Mesenchymal stem cell (in vitro differentiated cells and primary cell): ENCODE results near the gene AHCYL2.

Source experiments
- DNase-seq: peaks from one replicate; pipeline ENCODE4 v3.0.0-alpha.2; 2013
- H2AFZ ChIP-seq: one replicate; pipeline ENCODE4 v1.6.1; 2013; ENCODE audit warnings: low read depth, mild to moderate bottlenecking, control low read depth, inconsistent platforms, low read length, moderate library complexity
- H2AK5ac ChIP-seq: 2 replicates; pipeline ENCODE4 v1.6.1; 2013; ENCODE audit warnings: low read length, moderate library complexity, mild to moderate bottlenecking, inconsistent platforms; ENCODE audit not compliant: severe bottlenecking
- H2BK120ac ChIP-seq: one replicate; pipeline ENCODE4 v1.6.1; 2013; ENCODE audit warnings: low read depth, mild to moderate bottlenecking, inconsistent platforms, low read length, moderate library complexity
- H2BK12ac ChIP-seq, 2 experiments: one replicate each; pipeline ENCODE4 v1.6.1; 2013; ENCODE audit warnings: inconsistent platforms in 2 of 2, low read length in 2 of 2, mild to moderate bottlenecking in 2 of 2, moderate library complexity in 2 of 2, control low read depth in 1 of 2
- H2BK15ac ChIP-seq: one replicate; pipeline ENCODE4 v1.6.1; 2013; ENCODE audit warnings: mild to moderate bottlenecking, low read depth, inconsistent platforms; ENCODE audit not compliant: poor library complexity, severe bottlenecking
- H2BK5ac ChIP-seq: 2 replicates; pipeline ENCODE4 v1.6.1; 2013; ENCODE audit warnings: low read depth, mild to moderate bottlenecking, low read length, control low read depth, inconsistent platforms; ENCODE audit not compliant: poor library complexity, severe bottlenecking
- H3K14ac ChIP-seq, 2 experiments: one replicate each; pipeline ENCODE4 v1.6.1; 2013; ENCODE audit warnings: inconsistent platforms in 2 of 2, low read length in 2 of 2, control low read depth in 1 of 2, mild to moderate bottlenecking in 1 of 2, moderate library complexity in 1 of 2
- H3K18ac ChIP-seq, 2 experiments: one replicate each; pipeline ENCODE4 v1.6.1; 2013; ENCODE audit warnings: inconsistent platforms in 2 of 2, low read length in 2 of 2, control low read depth in 1 of 2, low read depth in 1 of 2, mild to moderate bottlenecking in 1 of 2
- H3K23ac ChIP-seq, 2 experiments: one replicate each; pipeline ENCODE4 v1.6.1; 2013; ENCODE audit warnings: inconsistent platforms in 2 of 2, low read length in 2 of 2, mild to moderate bottlenecking in 2 of 2, moderate library complexity in 2 of 2, control low read depth in 1 of 2
- H3K27ac ChIP-seq: 2 replicates; pipeline ENCODE4 v1.5.1; 2013; ENCODE audit warnings: mild to moderate bottlenecking, moderate library complexity, low read length, control low read depth, inconsistent platforms; ENCODE audit not compliant: poor library complexity, severe bottlenecking
- H3K27me3 ChIP-seq, 2 experiments: 2 replicates each; pipeline versions ENCODE4 v1.6.1 to v1.7.0; 2013; ENCODE audit warnings: low read length in 2 of 2, mild to moderate bottlenecking in 2 of 2, moderate library complexity in 2 of 2, control low read depth in 1 of 2, inconsistent platforms in 1 of 2; ENCODE audit not compliant: control insufficient read depth in 1 of 2, insufficient read depth in 1 of 2
- H3K36me3 ChIP-seq, 2 experiments: 2 replicates each; pipeline versions ENCODE4 v1.6.1 to v1.7.0; 2013; ENCODE audit warnings: low read length in 2 of 2, control low read depth in 1 of 2, inconsistent platforms in 1 of 2, low read depth in 1 of 2, mild to moderate bottlenecking in 1 of 2; ENCODE audit not compliant: insufficient read depth in 2 of 2, control insufficient read depth in 1 of 2
- H3K4ac ChIP-seq, 2 experiments: one replicate each; pipeline ENCODE4 v1.6.1; 2013; ENCODE audit warnings: inconsistent platforms in 2 of 2, low read length in 2 of 2, mild to moderate bottlenecking in 2 of 2, moderate library complexity in 2 of 2, control low read depth in 1 of 2, low read depth in 1 of 2
- H3K4me1 ChIP-seq: 2 replicates; pipeline ENCODE4 v1.6.1; 2013; ENCODE audit warnings: low read depth, low read length, control low read depth; ENCODE audit not compliant: control insufficient read depth, insufficient read depth
- H3K4me2 ChIP-seq: 2 replicates; pipeline ENCODE4 v1.6.1; 2013; ENCODE audit warnings: low read length, mild to moderate bottlenecking, inconsistent platforms; ENCODE audit not compliant: poor library complexity, severe bottlenecking
- H3K4me3 ChIP-seq, 2 experiments: 2 replicates each; pipeline versions ENCODE4 v1.5.1 to v1.7.0; 2013; ENCODE audit warnings: low read length in 2 of 2, mild to moderate bottlenecking in 2 of 2, control low read depth in 1 of 2, low read depth in 1 of 2; ENCODE audit not compliant: insufficient read depth in 1 of 2
- H3K79me1 ChIP-seq: replicated peaks from 2 replicates; pipeline ENCODE4 v1.6.1; 2013; ENCODE audit warnings: mild to moderate bottlenecking, control low read depth, low read length, inconsistent platforms; ENCODE audit not compliant: poor library complexity, severe bottlenecking
- H3K9ac ChIP-seq: 2 replicates; pipeline ENCODE4 v1.7.0; 2013; ENCODE audit warnings: mild to moderate bottlenecking, low read length, moderate library complexity
- H3K9me3 ChIP-seq: 2 replicates; pipeline ENCODE4 v1.7.0; 2013; ENCODE audit warnings: mild to moderate bottlenecking, low read length; ENCODE audit not compliant: control insufficient read depth
- H4K8ac ChIP-seq: one replicate; pipeline ENCODE4 v1.6.1; 2013; ENCODE audit warnings: inconsistent platforms, mild to moderate bottlenecking, low read length, moderate library complexity
- H4K91ac ChIP-seq: one replicate; pipeline ENCODE4 v1.6.1; 2013; ENCODE audit warnings: mild to moderate bottlenecking, low read length, inconsistent platforms
- WGBS: methylation state at CpG from one replicate; pipeline ENCODE4 v1.1.7; 2013; ENCODE audit warnings: mixed read lengths; 5-methylcytosine and 5-hydroxymethylcytosine counted together

Gene AHCYL2

GRCh38 chr7:129315960-129316359 lies 91.1 kb downstream of the AHCYL2 start:
- whole genome bisulfite sequencing: 98% methylated on average over 2 of the region's 2 CpGs

GRCh38 chr7:129317450-129317849 lies 92.6 kb downstream of the AHCYL2 start:
- Histone ChIP-seq H3K4me3 (no peak overlapping the region), H3K27ac (no peak overlapping the region), H3K4me2 (no peak overlapping the region), H3K27me3 (no peaks in the 10 kb centered on the region), H3K9ac (no peak overlapping the region), H2BK12ac (no peak overlapping the region), H3K36me3 (no peaks in the 10 kb centered on the region), H4K8ac (no peak overlapping the region), H3K18ac (no peak overlapping the region), H3K14ac (no peak overlapping the region), H3K9me3 (peaks cover under 1% of the 10 kb centered on the region), H3K79me1 (peaks cover 2% of the 10 kb centered on the region), H2AK5ac (no peak overlapping the region), H2BK120ac (no peak overlapping the region), H3K4ac (no peak overlapping the region), H4K91ac (no peak overlapping the region), H2AFZ (no peak overlapping the region), H3K23ac (no peak overlapping the region), H3K4me1 (no peaks in the 10 kb centered on the region), H2BK15ac (no peak overlapping the region), H2BK5ac (no peak overlapping the region)
- 96% methylated on average over 2 of the region's 2 CpGs for WGBS
- no peak for DNase-seq

More at GRCh38 chr7:129315960-129316359, 91.1 kb downstream of the AHCYL2 start:
- no peak overlapping the region for H3K23ac ChIP-seq
- no peak overlapping the region for H4K8ac ChIP-seq
- no peak overlapping the region for H2BK120ac ChIP-seq
- no peaks in the 10 kb centered on the region for H3K4me1 ChIP-seq
- H2BK12ac ChIP-seq: no peak overlapping the region
- H3K36me3 ChIP-seq: no peaks in the 10 kb centered on the region
- no peaks in the 10 kb centered on the region for H3K9me3 ChIP-seq
- no peak overlapping the region for H3K9ac ChIP-seq
- no peak overlapping the region for H2AK5ac ChIP-seq
- no peak overlapping the region for H3K14ac ChIP-seq
- no peak for DNase-seq
- no peak overlapping the region for H3K4me2 ChIP-seq
- H3K4ac ChIP-seq: no peak overlapping the region
- H3K4me3 ChIP-seq: no peak overlapping the region
- no peak overlapping the region for H2BK15ac ChIP-seq
- no peak overlapping the region for H3K27ac ChIP-seq
- H3K18ac ChIP-seq: no peak overlapping the region
- H2AFZ ChIP-seq: no peak overlapping the region
- no peak overlapping the region for H2BK5ac ChIP-seq
- no peaks in the 10 kb centered on the region for H3K27me3 ChIP-seq
- peaks cover 2% of the 10 kb centered on the region for H3K79me1 ChIP-seq
- no peak overlapping the region for H4K91ac ChIP-seq

- 100% methylated on average over 1 of the region's 1 CpG for WGBS
Observed at GRCh38 chr7:129327076-129327475, 102.2 kb downstream of the AHCYL2 start.

DNA sequence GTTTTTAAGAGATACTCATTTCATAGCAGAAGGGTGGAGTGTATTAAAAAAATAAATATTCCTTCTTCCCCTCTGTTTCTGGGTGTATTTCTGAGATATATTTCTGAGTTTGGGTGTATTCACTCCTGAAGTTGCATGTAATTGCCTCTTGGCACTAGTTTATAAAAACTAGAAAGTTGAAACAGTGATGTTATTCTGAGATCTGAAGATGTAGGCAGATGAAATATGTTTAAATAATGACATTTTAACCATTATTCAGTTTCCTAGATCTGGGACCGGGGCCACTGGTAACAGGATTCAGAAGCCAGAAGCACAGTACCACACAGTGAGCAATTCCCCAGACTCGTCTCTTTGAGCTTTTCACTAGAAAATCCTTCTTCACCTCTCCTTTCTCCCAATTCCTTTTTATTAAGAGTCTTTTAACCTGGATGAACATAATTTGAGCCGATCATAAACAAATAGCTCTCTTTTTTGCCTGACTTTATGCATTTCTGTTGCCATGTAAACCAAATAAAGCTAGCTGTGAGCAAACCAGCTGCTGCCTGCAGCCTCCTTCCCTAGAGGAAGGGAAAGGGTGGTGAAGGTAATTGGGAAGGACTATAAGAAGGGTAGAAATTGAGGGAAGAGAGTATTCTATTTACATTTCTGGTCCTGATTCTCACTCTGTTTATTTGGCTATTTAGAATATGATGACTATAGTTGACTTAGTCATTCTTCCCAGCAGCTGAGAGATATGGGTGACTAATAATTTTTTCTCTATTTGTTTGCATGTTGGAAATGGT lies 107.6 kb downstream of the AHCYL2 start:
- no peak overlapping the region for H2BK5ac ChIP-seq
- H2BK15ac ChIP-seq: no peak overlapping the region

More at GRCh38 chr7:129327076-129327475, 102.2 kb downstream of the AHCYL2 start:
- no peak for DNase-seq
- no peak overlapping the region for H3K14ac ChIP-seq
- no peak overlapping the region for H3K23ac ChIP-seq
- no peak overlapping the region for H4K91ac ChIP-seq
- H3K4me2 ChIP-seq: no peak overlapping the region
- H2AK5ac ChIP-seq: no peak overlapping the region
- H2AFZ ChIP-seq: no peak overlapping the region
- no peak overlapping the region for H3K4me3 ChIP-seq
- H2BK12ac ChIP-seq: no peak overlapping the region
- no peak overlapping the region for H3K9ac ChIP-seq
- no peaks in the 10 kb centered on the region for H3K36me3 ChIP-seq
- H2BK120ac ChIP-seq: no peak overlapping the region
- H3K27me3 ChIP-seq: no peaks in the 10 kb centered on the region
- no peak overlapping the region for H2BK15ac ChIP-seq
- no peak overlapping the region for H2BK5ac ChIP-seq
- H3K27ac ChIP-seq: no peak overlapping the region
- H4K8ac ChIP-seq: no peak overlapping the region
- no peak overlapping the region for H3K4ac ChIP-seq
- H3K9me3 ChIP-seq: peaks cover 20% of the 10 kb centered on the region
- H3K79me1 ChIP-seq: peaks cover 7% of the 10 kb centered on the region
- no peaks in the 10 kb centered on the region for H3K4me1 ChIP-seq
- no peak overlapping the region for H3K18ac ChIP-seq

More for the DNA sequence above, 107.6 kb downstream of the AHCYL2 start:
- Histone ChIP-seq H3K4me2 (no peak overlapping the region), H3K14ac (no peak overlapping the region), H3K4me1 (no peaks in the 10 kb centered on the region), H3K27me3 (no peaks in the 10 kb centered on the region), H3K79me1 (peaks cover 5% of the 10 kb centered on the region), H3K4ac (no peak overlapping the region), H4K8ac (no peak overlapping the region), H3K9me3 (no peaks in the 10 kb centered on the region), H3K23ac (no peak overlapping the region), H3K18ac (no peak overlapping the region), H2BK120ac (no peak overlapping the region), H3K27ac (no peak overlapping the region), H2BK12ac (no peak overlapping the region), H4K91ac (no peak overlapping the region), H3K4me3 (peak overlapping the region in 1 of 2 experiments; percentile 50), H2AK5ac (no peak overlapping the region), H3K9ac (peak overlapping the region; percentile 89), H2AFZ (no peak overlapping the region), H3K36me3 (no peaks in the 10 kb centered on the region)
- DNase-seq: peak; percentile 74
- WGBS: 76% methylated on average over 3 of the region's 3 CpGs
